HEK293T (cell line): ENCODE measurements around the gene KRTCAP2.
"Not testable (repeated sequence)": the region's sequence is repeated elsewhere in the genome, so short reads cannot be mapped to it uniquely, and the experiment has no call there.

Experiments
- FOXK2 ChIP-seq: fragments of 450-650 bp; IDR thresholded peaks from 2 replicates; pipeline ENCODE4 v1.6.1; 2016; ENCODE audit warnings: mild to moderate bottlenecking
- FOXM1 ChIP-seq: fragments of 450-650 bp; IDR thresholded peaks from 2 replicates; pipeline ENCODE4 v1.6.1; 2017; ENCODE audit warnings: mild to moderate bottlenecking, borderline replicate concordance
- SP1 ChIP-seq: fragments of 450-650 bp; IDR thresholded peaks from 2 replicates; pipeline ENCODE4 v1.6.1; 2017

DNA sequence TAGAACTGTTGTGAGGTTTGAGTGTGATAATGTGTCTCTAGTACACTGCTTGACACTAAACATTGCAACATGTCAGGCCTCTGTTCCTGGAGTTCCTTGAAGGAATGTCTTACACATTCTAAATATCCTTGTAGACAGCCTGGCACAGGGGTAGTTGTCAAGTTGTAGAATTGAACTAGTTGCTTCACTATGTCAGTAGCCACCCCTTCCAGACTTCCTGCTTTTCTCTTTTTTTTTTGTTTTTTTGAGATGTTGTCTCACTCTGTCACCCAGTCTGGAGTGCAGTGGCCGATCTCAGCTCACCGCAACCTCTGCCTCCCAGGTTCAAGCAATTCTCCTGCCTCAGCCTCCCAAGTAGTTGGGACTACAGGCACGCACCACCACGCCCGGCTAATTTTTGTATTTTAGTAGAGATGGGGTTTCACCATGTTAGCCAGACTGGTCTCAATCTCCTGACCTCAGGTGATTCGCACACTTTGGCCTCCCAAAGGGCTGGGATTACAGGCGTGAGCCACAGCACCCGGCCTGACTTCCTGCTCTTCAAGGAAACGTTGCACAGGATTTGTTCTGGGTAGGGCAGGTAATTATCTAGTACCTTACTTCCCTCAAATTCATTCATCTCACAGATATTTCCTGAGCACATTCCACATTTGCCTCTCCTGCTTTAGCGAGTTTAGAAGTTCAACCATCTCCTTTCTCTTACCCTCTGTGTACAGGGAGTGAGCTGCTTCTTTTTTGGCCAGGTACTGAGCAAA is 47.3 kb upstream of the KRTCAP2 start:
- not testable (repeated sequence) for TF ChIP-seq FOXK2, FOXM1, SP1
